ENCODE data around the gene VTI1A. TPM values are rescaled to one million over a fixed set of nuclear protein-coding genes. Genes with fewer than 3 reads are reported as not detected.

VTI1A gene
- total and polyA plus RNA-seq, 2 of the 8 experiments (the other 6 are each of a cell fraction or from before 2014, with no cell fraction given), result 6.0 to 20.0 TPM

- Histone ChIP-seq H3K23me2 (ENCODE audit: low read depth, low read length) (no peaks in the 10 kb centered on the region), H4K5ac (ENCODE audit: insufficient read length, low read depth, low read length) (no peak overlapping the region), H4K91ac (replicated peaks; ENCODE audit: insufficient read length, low read length) (no peak overlapping the region), H3K9me3 (ENCODE audit: insufficient read depth in 2 of 2, low read depth in 1 of 2, low read length in 1 of 2) (peaks cover 0 to 13% of the 10 kb centered on the region in 2 experiments; a peak in 2 of 4 replicates), H2AK5ac (ENCODE audit: low read depth, low read length) (no peak overlapping the region), H3K9ac (replicated peaks in 1 of 4; ENCODE audit: extremely low read depth in 1 of 4, low read depth in 3 of 4, low read length in 3 of 4) (no peak overlapping the region), H2BK5ac (ENCODE audit: low read depth, low read length) (no peak overlapping the region), H3K27me3 (replicated peaks in 1 of 4; ENCODE audit: control insufficient read depth in 3 of 4, extremely low read depth in 1 of 4, insufficient read depth in 3 of 4, low read length in 3 of 4) (no peaks in the 10 kb centered on the region), H3K4ac (replicated peaks; ENCODE audit: insufficient read length, low read depth, low read length) (no peak overlapping the region), H2BK12ac (ENCODE audit: low read depth, low read length) (no peak overlapping the region), H3K56ac (replicated peaks; ENCODE audit: insufficient read length, low read depth, low read length) (no peak overlapping the region), H3K79me1 (ENCODE audit: low read depth, low read length) (no peaks in the 10 kb centered on the region), H2BK120ac (replicated peaks; ENCODE audit: low read depth, low read length) (no peak overlapping the region), H4K20me1 (replicated peaks in 1 of 2; ENCODE audit: control insufficient read depth in 1 of 2, insufficient read depth in 2 of 2, low read length in 2 of 2) (no peaks in the 10 kb centered on the region), H3K4me1 (replicated peaks in 1 of 4; ENCODE audit: control insufficient read depth in 3 of 4, insufficient read depth in 4 of 4, low read length in 3 of 4) (peaks cover 0 to 3% (median 0%) of the 10 kb centered on the region in 4 experiments; a peak in 2 of 7 replicates), H3K4me2 (ENCODE audit: insufficient read depth in 1 of 2, low read depth in 2 of 2, low read length in 2 of 2) (no peak overlapping the region), H3K4me3 (ENCODE audit: extremely low read depth in 1 of 4, insufficient read depth in 2 of 4, low read depth in 3 of 4, low read length in 4 of 4) (no peak overlapping the region), H3K18ac (ENCODE audit: extremely low read depth, low read length) (no peak overlapping the region), H2AFZ (ENCODE audit: low read length) (no peak overlapping the region), H3K23ac (ENCODE audit: insufficient read length) (no peak overlapping the region), H2BK20ac (ENCODE audit: low read length) (no peak overlapping the region), H3K79me2 (ENCODE audit: control insufficient read depth in 1 of 2, insufficient read depth in 2 of 2, low read length in 2 of 2) (no peaks in the 10 kb centered on the region), H2BK15ac (ENCODE audit: low read length) (no peak overlapping the region), H3K36me3 (ENCODE audit: control insufficient read depth in 2 of 4, insufficient read depth in 4 of 4, low read length in 3 of 4) (no peaks in the 10 kb centered on the region), H3K27ac (ENCODE audit: low read depth, low read length) (no peak overlapping the region), H3K14ac (ENCODE audit: insufficient read length) (no peak overlapping the region), H4K8ac (ENCODE audit: extremely low read depth, insufficient read depth, low read length) (no peak overlapping the region)
- DNase-seq (ENCODE audit: low read depth in 1 of 2, low spot score in 2 of 2) (no peak), FAIRE-seq (no peak)
- TF ChIP-seq TCF12 (IDR thresholded peaks at IDR 0.05; ENCODE audit: low read depth, low read length), result no peak
- no peak for TF ChIP-seq CHD1 (IDR thresholded peaks at IDR 0.05; ENCODE audit: low read depth, low read length)
- TF ChIP-seq KDM4A (IDR thresholded peaks at IDR 0.05; ENCODE audit: low read depth, low read length, severe bottlenecking), result no peak
- TF ChIP-seq SIN3A (conservative IDR thresholded peaks at IDR 0.05 in 1 of 2, IDR thresholded peaks at IDR 0.05 in 1 of 2; ENCODE audit: low read depth in 1 of 2, low read length in 2 of 2), result no peak
- no peak for TF ChIP-seq YY1 (IDR thresholded peaks at IDR 0.05; ENCODE audit: low read depth, low read length)
- TF ChIP-seq MAFK (IDR thresholded peaks at IDR 0.05; ENCODE audit: low read depth, low read length), result no peak
- ChIA-PET POLR2A (ENCODE audit: partially characterized antibody) (no interaction called here), CTCF (ENCODE audit: partially characterized antibody) (interaction anchor here (0.9 kb wide), 1 partner anchor 15 kb away, joined by 3 read pairs; no protein-coding TSS in a partner anchor)
- WGBS, 2 experiments (ENCODE audit: extremely low coverage in 1 of 2, insufficient coverage in 1 of 2, insufficient read length in 1 of 2, insufficient replicate concordance in 2 of 2, low coverage in 1 of 2, low lambda C conversion rate in 2 of 2, missing lambda C conversion rate in 1 of 2), result 92% methylated on average over 3 of the region's 3 CpGs; no CpG with 5 or more reads in 1 of the 2 experiments
Observed at GRCh38 chr10:112618814-112619213, 171.8 kb downstream of the VTI1A start.
